22Rv1 (cell line): ENCODE data around the gene MCUB.
"Not testable (repeated sequence)": the region's sequence is repeated elsewhere in the genome, so short reads cannot be mapped to it uniquely, and the experiment has no call there.

Experiments used
- CTCF ChIP-seq: fragments of 450-650 bp; IDR thresholded peaks from 2 replicates; pipeline ENCODE4 v1.5.1; 2017; ENCODE audit warnings: mild to moderate bottlenecking
- ZFX ChIP-seq: fragments of 450-650 bp; IDR thresholded peaks from 2 replicates; pipeline ENCODE4 v1.6.1; 2017; ENCODE audit warnings: antibody characterized with exemption, borderline replicate concordance

GRCh38 chr4:109678472-109678871 lies 118.4 kb downstream of the MCUB start:
- TF ChIP-seq CTCF, ZFX: not testable (repeated sequence)
